Nucleus accumbens (tissue), 56 donors: ENCODE results near the gene RAC2.

Experiments
- DNase-seq, 56 donors: peaks; one replicate each; lab custom pipeline; 2025; lab: John Stamatoyannopoulos, UW

The RAC2 gene

DNA sequence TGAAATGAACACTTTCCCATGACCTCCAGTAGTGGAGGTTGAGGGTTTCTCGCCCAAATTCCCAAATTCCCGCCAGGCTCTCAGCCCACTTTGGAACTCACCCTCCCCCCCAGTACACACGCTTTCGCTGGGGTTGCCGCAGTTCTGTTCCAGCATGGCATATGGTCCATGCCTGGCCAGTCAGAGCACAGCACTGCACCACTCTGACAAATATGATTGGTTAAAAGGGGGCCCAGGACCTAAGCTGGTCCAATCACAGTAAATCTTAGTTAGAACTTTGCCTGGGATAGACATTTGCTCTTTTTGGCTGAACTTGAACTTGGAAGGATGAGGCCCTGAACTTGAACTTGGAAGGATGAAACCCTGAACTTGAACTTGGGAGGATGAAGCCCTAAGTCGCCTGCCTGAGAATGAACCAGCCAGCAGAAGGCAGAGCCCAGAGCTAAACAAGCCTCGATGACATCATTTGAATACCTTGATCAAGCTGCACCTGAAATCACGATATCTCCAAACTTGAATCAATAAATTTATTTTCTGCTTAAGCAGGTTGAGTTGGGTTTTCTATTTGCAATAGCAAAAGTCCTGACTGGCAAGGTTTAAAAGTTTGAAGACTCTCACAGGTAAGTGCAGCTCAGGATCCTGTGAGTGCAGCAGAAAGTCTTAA, 19.2 kb downstream of the RAC2 start:
- DNase-seq, result no peak

DNA sequence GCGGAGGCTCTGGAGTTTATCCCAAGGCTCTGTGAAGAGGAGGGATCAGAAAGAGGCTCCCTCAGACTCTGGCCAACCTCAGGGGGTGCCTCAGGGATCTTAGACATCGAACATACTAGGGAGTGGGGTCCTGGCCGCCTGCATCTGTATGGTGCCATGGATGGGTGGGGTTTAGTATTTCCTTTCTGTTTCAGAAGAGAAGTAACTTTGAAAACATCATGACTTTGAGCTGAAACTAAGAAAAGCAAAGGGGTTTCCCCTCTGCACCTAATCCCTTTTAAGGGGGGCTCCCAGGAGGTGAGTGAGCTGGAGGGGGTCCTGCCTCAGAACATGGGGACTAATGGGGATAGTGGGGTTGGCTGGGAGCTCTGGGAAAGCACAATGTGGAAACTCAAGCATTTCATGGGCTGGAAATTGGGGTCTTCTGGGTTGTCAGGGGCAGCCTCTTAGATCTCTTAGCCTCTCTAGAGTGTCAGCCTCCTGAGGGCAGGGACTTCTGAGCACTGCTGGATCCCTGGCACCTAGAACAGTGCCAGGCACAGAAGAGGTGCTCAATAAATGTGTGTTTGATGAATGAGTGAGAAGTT, 20.0 kb downstream of the RAC2 start:
- no peak for DNase-seq

DNA sequence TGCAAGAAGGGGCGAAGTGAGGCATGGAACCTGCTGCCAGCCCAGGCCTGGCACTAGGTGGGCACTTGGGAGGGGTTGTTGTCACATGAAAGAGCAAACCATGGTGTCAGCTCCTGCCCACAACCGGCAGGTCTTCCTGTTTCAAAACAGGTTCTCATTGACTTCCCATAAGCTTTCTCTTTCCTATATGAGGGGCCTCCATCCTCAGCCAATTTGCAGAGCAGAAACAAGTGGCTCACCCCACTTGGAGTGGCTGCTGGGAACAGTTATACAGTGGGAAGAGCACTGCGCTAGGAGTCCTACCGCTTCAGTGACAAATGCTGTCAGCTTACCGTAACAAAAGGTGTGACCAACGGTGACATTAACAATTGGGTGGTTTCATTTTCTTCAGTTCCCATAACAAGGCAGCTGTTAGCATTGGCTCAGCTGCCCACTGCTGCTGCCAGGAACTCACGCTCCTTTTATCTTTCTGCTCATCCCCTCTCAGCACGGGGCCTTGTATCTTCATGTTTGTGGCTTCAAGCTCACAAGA, 21.6 kb downstream of the RAC2 start:
- no peak for DNase-seq

GRCh38 chr22:37221424-37222333, 22.4 kb downstream of the RAC2 start:
- no peak for DNase-seq

GRCh38 chr22:37220543-37220981, 23.5 kb downstream of the RAC2 start:
- DNase-seq, result no peak

GRCh38 chr22:37219533-37219932, 24.5 kb downstream of the RAC2 start:
- DNase-seq, result no peak

DNA sequence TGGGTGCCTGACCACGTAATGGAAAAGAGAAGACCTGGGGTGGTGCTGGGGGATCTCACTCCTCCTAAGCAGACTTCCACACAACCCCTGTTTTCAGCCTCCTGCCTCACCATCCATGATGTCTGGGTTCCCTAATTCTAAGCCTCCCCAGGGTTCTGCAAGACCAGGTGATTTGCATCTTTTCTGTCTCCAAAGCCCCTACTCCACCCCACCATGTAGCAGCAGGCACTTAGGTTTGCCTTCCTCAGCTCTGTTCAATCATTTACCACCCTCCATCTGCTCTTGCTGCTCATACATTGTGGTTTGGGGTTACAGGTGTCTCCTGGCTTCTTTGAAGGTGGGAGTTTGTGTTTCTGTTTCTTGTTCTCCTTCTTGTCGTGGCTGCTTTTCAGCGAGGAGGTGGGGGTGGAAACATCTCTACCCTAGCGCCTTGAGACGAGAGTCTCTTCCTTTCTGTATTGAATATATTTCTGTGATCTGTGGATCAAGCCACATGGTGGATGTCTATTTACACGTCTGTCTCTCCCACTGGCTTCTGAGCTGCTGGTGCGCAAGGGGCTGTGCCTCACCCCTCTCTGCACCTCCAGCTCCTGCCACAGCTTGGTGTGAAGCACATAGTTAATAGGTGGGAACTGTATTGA, 25.2 kb downstream of the RAC2 start:
- no peak for DNase-seq

GRCh38 chr22:37218399-37218770, 25.7 kb downstream of the RAC2 start:
- DNase-seq, result no peak

- DNase-seq, result no peak
Observed at GRCh38 chr22:37215890-37216289, 28.2 kb downstream of the RAC2 start.

GRCh38 chr22:37214731-37215030, 29.4 kb downstream of the RAC2 start:
- DNase-seq, result no peak

GRCh38 chr22:37213941-37214730, 29.9 kb downstream of the RAC2 start:
- DNase-seq, result no peak

- no peak for DNase-seq
Observed at GRCh38 chr22:37213218-37213855, 30.7 kb downstream of the RAC2 start.

- DNase-seq, result peak in 1 of 56 donors; percentile 13
Observed at GRCh38 chr22:37212174-37212906, 31.7 kb downstream of the RAC2 start, which contains the start of gene SSTR3. TSS of gene SSTR3 (minus strand) at chr22:37212477. CDS start at chr22:37207803, 4,674 bp downstream.

DNA sequence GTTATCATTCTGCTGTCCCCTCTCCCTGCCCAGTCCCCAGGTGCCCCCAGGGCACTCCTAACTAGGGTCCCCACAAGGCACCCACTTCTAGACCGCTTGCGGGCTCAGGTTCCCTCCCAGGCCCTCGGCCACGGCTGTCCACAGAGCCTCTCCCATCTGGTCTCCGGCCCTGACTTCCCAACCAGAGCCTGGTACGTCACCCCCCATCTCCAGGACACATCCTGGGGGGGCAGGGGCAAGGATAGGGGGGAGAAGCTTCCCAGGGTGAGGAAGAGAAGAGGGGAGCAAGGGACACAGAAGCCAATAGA, 32.2 kb downstream of the RAC2 start:
- no peak for DNase-seq

- no peak for DNase-seq
Observed at GRCh38 chr22:37211075-37211865, 32.8 kb downstream of the RAC2 start.

DNA sequence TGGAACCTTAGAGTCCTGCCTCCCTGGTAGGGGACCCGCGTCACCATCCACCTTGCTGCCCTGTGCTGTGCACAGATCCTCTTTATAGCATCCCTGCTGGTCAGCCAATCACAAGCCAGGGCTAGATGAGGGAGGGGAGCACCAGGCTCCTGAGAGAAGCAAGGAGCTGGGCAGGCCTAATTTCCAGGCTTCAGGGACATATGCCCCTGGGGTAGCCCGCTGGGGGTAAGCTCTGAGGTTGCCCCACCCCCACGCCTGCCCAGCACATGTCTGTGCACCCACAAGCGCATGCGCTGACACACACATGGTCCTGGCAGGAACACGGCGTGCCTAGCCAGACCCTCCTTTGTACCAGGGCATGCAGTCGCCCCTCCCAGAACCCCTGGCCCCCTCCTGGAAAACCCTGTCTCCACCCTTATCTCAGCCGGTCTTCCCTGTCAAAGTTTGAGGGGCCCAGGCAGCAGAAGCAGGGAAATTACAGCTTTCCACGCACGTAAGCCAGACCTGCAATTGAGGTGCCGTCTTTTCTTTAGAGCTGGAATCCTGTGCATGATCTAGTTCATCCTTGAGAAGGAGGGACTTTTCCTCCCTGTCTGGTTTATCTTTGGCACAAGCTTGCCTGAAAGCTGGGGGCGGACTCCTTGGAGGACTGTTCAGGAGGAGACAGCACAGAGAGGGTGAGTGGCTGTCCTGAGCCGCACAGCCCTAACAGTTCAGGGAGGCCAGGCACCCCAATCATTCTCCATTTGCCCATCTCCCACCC, 33.8 kb downstream of the RAC2 start:
- DNase-seq, result peak in 2 of 56 donors; percentile 21 to 25

DNA sequence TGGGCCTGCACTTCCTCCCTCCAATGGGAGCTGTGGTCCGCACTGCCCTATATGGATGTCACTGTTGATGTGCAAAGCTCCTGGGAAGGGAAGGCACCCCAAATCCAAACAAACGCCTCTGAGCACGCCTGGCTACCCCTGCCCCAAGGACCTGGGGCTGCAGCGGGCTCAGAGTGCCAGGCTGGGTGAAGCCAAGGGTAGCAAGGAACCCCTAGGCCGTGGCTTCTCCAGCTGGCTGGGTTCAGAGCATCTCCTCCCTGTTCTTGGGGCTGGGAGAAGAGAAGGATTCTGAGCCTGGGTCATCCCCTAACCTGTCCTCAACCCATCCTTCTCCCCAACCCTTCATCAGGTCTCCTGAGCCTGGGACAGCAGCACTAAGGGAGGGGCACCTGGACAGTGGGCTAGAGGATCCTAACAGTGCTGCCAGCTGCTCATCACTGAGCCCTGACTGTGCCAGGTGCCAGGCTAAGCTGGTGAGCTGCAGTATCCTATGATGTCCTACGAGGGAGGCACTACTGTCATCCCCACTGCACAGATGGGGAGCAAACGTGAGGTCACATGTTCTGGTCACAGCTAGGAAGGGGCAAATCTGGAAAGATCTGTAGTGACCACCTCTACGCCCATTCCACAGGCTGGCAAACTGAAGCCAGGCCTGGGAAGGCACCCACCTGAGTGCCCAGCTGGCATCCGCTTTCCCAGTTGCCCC, 34.8 kb downstream of the RAC2 start:
- DNase-seq, result no peak
